Ectodermal cell (in vitro differentiated cells): ENCODE measurements around the gene SHANK3.

Experiments used
- H3K27ac ChIP-seq: 2 replicates; pipeline ENCODE4 v1.7.0; 2013; ENCODE audit warnings: mild to moderate bottlenecking, low read depth, low read length; ENCODE audit not compliant: insufficient read depth, poor library complexity, severe bottlenecking
- H3K27me3 ChIP-seq: 2 replicates; pipeline ENCODE4 v1.7.0; 2013; ENCODE audit warnings: mild to moderate bottlenecking, low read length; ENCODE audit not compliant: insufficient read depth, control insufficient read depth, poor library complexity, severe bottlenecking
- H3K36me3 ChIP-seq: one replicate; pipeline ENCODE4 v1.7.0; 2013; ENCODE audit warnings: low read length; ENCODE audit not compliant: control insufficient read depth, insufficient read depth
- H3K4me1 ChIP-seq: one replicate; pipeline ENCODE4 v1.7.0; 2013; ENCODE audit warnings: low read length; ENCODE audit not compliant: control insufficient read depth, insufficient read depth
- H3K4me3 ChIP-seq: 2 replicates; pipeline ENCODE4 v1.7.0; 2013; ENCODE audit warnings: low read depth, low read length, control low read depth; ENCODE audit not compliant: insufficient read depth
- H3K9me3 ChIP-seq: 2 replicates; pipeline ENCODE4 v1.7.0; 2013; ENCODE audit warnings: mild to moderate bottlenecking, low read length, moderate library complexity; ENCODE audit not compliant: control insufficient read depth
- WGBS, 2 experiments: methylation state at CpG; one replicate each; pipeline ENCODE4 v1.1.7; 2013; ENCODE audit warnings: missing lambda C conversion rate in 2 of 2; 5-methylcytosine and 5-hydroxymethylcytosine counted together

SHANK3 gene

DNA sequence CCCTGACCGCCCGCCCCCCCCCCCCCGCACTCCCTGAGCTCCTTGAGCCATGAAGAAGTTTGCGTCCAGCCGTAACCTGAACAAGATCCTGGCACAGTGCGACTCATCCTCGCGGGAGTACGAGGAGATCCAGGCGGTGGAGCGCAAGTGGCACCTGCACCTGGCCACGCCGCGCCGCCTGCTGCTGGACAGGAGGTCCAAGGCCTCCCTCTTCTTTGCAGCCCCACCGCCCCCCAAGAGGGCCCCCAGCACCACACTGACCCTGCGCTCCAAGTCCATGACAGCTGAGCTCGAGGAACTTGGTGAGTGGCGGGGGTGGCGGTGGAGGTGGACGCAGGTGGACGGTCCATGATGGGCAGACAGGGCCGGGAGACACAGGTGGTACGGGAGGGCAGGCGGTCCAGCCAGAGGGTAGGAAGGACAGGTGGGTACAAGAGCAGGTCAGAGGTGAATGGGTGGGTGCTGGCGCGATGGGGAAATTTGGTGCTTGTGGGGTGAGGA lies 33.3 kb downstream of the SHANK3 start:
- Histone ChIP-seq H3K9me3 (no peaks in the 10 kb centered on the region), H3K27ac (no peak overlapping the region), H3K27me3 (no peaks in the 10 kb centered on the region), H3K36me3 (no peaks in the 10 kb centered on the region), H3K4me1 (peaks cover 12% of the 10 kb centered on the region), H3K4me3 (peak overlapping the region; percentile 29)
- WGBS, 2 experiments, result 92 to 95% methylated on average over 26 to 27 of the region's 27 CpGs

DNA sequence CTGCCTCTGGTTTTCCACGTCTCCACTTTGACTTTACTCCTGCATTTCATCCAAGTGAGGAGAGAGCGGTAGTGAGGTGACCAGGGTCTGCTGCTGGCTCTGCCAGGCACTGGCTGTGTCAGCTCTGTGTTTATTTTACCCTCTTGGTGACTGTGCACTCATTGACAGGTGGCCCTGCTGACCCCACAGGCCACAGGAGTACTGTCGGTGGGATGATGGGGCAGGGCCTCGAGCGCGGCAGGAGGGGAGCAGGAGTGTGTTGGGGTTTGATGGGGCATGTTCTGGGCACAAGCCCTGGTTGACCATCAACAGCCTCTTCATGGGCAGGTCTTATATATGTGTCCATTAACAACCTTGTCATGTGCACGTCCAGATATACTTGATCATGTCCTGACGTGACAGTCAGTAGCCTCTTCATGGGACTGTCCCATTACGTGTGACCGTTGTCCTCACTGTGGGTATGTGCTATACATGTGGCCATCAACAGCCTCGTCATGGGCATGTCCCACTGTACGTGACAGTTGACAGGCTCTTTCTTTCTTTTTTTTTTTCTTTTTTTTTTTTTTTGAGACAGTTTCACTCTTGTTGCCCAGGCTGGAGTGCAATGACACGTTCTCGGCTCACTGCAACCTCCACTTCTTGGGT lies 34.0 kb downstream of the SHANK3 start:
- H3K4me3 ChIP-seq, result no peak overlapping the region

DNA sequence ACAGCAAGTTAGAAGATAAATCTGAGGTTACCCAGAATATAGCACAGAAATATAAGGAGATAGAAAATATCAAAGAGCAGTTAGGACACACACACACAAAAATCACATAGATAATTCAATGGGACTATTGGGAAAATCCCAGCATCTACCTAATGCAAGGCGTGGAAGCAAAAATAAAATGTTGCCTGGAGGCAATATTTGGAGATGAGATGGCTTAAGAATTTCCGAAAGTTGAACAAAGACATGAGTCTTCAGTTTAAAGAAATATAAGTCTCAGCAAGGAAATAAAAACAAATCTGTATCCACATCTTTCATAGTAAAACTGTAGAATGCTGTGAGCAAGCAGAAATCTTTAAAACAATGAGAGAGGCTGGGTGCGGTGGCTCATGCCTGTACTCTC lies 35.9 kb downstream of the SHANK3 start:
- peaks cover 12% of the 10 kb centered on the region for H3K4me1 ChIP-seq
- 89 to 96% methylated on average over 3 of the region's 3 CpGs for WGBS, 2 experiments
- H3K27ac ChIP-seq, result no peak overlapping the region
- H3K4me3 ChIP-seq, result no peak overlapping the region
- H3K36me3 ChIP-seq, result no peaks in the 10 kb centered on the region
- H3K27me3 ChIP-seq, result no peaks in the 10 kb centered on the region
- H3K9me3 ChIP-seq, result no peaks in the 10 kb centered on the region

More for the DNA sequence above, 34.0 kb downstream of the SHANK3 start:
- no peaks in the 10 kb centered on the region for H3K9me3 ChIP-seq
- peaks cover 12% of the 10 kb centered on the region for H3K4me1 ChIP-seq
- H3K27me3 ChIP-seq, result no peaks in the 10 kb centered on the region
- 95% methylated on average over 14 of the region's 14 CpGs for WGBS, 2 experiments
- no peak overlapping the region for H3K27ac ChIP-seq
- no peaks in the 10 kb centered on the region for H3K36me3 ChIP-seq

- WGBS, 2 experiments, result 94% methylated on average over 6 of the region's 6 CpGs
- H3K27me3 ChIP-seq, result no peaks in the 10 kb centered on the region
- no peaks in the 10 kb centered on the region for H3K9me3 ChIP-seq
- H3K4me1 ChIP-seq, result peaks cover 12% of the 10 kb centered on the region
- no peak overlapping the region for H3K4me3 ChIP-seq
- no peaks in the 10 kb centered on the region for H3K36me3 ChIP-seq
- no peak overlapping the region for H3K27ac ChIP-seq
Observed at GRCh38 chr22:50708996-50709395, 36.4 kb downstream of the SHANK3 start.

- WGBS, 2 experiments, result 91 to 93% methylated on average over 6 of the region's 6 CpGs
- H3K4me3 ChIP-seq, result no peak overlapping the region
- no peak overlapping the region for H3K27ac ChIP-seq
- H3K9me3 ChIP-seq, result no peaks in the 10 kb centered on the region
- H3K27me3 ChIP-seq, result no peaks in the 10 kb centered on the region
- H3K4me1 ChIP-seq, result peaks cover 5% of the 10 kb centered on the region
- H3K36me3 ChIP-seq, result no peaks in the 10 kb centered on the region
Observed at GRCh38 chr22:50710221-50710620, 37.6 kb downstream of the SHANK3 start.

DNA sequence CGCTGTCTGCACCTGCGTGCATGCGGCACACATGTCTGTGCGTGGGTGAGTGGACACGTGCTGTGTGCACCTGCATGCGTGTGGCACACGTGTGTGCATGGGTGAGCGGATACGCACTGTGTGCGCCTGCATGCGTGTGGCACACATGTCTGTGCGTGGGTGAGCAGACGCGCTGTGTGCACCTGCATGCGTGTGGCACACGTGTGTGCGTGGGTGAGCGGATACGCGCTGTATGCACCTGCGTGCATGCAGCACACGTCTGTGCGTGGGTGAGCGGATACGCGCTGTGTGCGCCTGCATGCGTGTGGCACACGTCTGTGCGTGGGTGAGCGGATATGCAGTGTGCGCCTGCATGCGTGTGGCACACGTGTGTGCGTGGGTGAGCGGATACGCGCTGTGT lies 38.3 kb downstream of the SHANK3 start:
- Histone ChIP-seq H3K27ac (no peak overlapping the region), H3K4me3 (no peak overlapping the region), H3K27me3 (no peaks in the 10 kb centered on the region), H3K36me3 (no peaks in the 10 kb centered on the region), H3K4me1 (peaks cover 4% of the 10 kb centered on the region), H3K9me3 (no peaks in the 10 kb centered on the region)
- 96% methylated on average over 38 of the region's 38 CpGs for WGBS, 2 experiments

DNA sequence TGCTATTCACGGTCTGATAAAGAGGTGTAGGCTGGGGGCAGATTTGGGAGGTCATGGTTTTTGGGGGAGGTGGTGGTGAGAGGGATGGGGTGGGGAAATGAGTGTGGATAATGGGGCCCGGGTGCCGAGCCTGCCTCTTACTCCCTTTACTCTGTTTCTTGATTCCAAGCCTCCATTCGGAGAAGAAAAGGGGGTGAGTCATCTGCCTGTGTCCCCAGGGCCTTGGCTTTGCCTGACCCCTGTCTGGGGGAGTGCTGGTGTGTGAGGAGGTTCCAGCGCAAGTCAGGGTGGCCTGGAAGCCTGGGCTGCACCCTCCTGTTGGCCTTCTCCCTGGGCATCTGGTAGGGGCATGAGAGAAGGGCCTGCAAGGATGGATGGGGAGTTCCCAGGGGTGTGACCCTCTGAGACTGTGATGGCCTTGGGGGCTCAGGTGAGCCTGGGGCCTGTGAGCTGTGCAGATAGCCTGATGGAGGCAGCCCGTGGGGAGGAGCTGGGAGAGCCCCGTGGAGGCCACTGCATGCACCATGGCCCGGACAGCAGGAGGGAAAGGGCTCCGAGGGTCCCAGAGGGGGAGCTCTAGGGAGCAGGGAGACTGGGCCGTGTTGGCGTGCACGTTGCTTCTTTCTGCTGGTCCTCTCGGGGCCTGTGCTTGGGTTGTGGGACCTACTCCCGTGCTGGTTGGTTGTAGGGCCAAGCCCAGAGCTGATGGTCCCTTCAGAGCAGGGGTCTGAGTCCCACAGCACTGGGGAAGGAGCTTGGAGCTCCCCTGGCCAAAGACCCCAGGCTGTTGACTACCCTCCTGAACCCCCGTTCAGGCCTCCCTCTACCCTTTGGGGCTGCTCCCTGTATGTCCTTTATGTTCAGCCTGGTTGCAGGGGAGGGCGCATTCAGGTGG lies 39.1 kb downstream of the SHANK3 start:
- H3K27me3 ChIP-seq, result no peaks in the 10 kb centered on the region
- WGBS, 2 experiments, result 92 to 93% methylated on average over 16 of the region's 16 CpGs

GRCh38 chr22:50712341-50713007 lies 39.9 kb downstream of the SHANK3 start:
- H3K9me3 ChIP-seq, result no peaks in the 10 kb centered on the region
- WGBS, 2 experiments, result 92 to 93% methylated on average over 8 of the region's 9 CpGs
- H3K4me1 ChIP-seq, result no peaks in the 10 kb centered on the region
- H3K36me3 ChIP-seq, result no peaks in the 10 kb centered on the region
- H3K27me3 ChIP-seq, result no peaks in the 10 kb centered on the region
- H3K27ac ChIP-seq, result no peak overlapping the region
- H3K4me3 ChIP-seq, result no peak overlapping the region

More for the DNA sequence above, 39.1 kb downstream of the SHANK3 start:
- H3K27ac ChIP-seq, result no peak overlapping the region
- no peaks in the 10 kb centered on the region for H3K9me3 ChIP-seq
- H3K4me3 ChIP-seq, result no peak overlapping the region
- H3K36me3 ChIP-seq, result no peaks in the 10 kb centered on the region
- H3K4me1 ChIP-seq, result no peaks in the 10 kb centered on the region

- 94 to 97% methylated on average over 12 to 13 of the region's 13 CpGs for WGBS, 2 experiments
- H3K36me3 ChIP-seq, result no peaks in the 10 kb centered on the region
- H3K27ac ChIP-seq, result no peak overlapping the region
- no peaks in the 10 kb centered on the region for H3K4me1 ChIP-seq
- H3K27me3 ChIP-seq, result peaks cover 2% of the 10 kb centered on the region
- H3K9me3 ChIP-seq, result no peaks in the 10 kb centered on the region
- H3K4me3 ChIP-seq, result no peak overlapping the region
Observed at GRCh38 chr22:50713008-50713385, 40.4 kb downstream of the SHANK3 start.

- H3K36me3 ChIP-seq, result no peaks in the 10 kb centered on the region
- H3K27me3 ChIP-seq, result peaks cover 8% of the 10 kb centered on the region
- no peaks in the 10 kb centered on the region for H3K4me1 ChIP-seq
- H3K9me3 ChIP-seq, result no peaks in the 10 kb centered on the region
- H3K27ac ChIP-seq, result no peak overlapping the region
- H3K4me3 ChIP-seq, result no peak overlapping the region
- 93 to 96% methylated on average over 5 of the region's 5 CpGs for WGBS, 2 experiments
Observed at GRCh38 chr22:50713571-50714056, 41.0 kb downstream of the SHANK3 start.
